Glutamatergic neuron (in vitro differentiated cells): ENCODE data around the gene CDHR4. TPM values are rescaled to one million over a fixed set of nuclear protein-coding genes. Genes with fewer than 3 reads are reported as not detected.
"Not testable (repeated sequence)": the region's sequence is repeated elsewhere in the genome, so short reads cannot be mapped to it uniquely, and the experiment has no call there.

Source experiments
- DNase-seq: peaks from one replicate; pipeline ENCODE4 v3.0.0; 2022
- H3K27ac Mint-ChIP-seq: one replicate; pipeline ENCODE4 v1.8.0; 2020; ENCODE audit warnings: mild to moderate bottlenecking, mixed read lengths, inconsistent platforms; ENCODE audit not compliant: unreplicated experiment
- H3K27me3 Mint-ChIP-seq: one replicate; pipeline ENCODE4 v1.8.0; 2020; ENCODE audit warnings: mild to moderate bottlenecking, moderate library complexity, mixed read lengths, inconsistent platforms; ENCODE audit not compliant: unreplicated experiment
- H3K36me3 Mint-ChIP-seq: one replicate; pipeline ENCODE4 v1.8.0; 2020; ENCODE audit warnings: mild to moderate bottlenecking, mixed read lengths, inconsistent platforms; ENCODE audit not compliant: unreplicated experiment
- H3K4me1 Mint-ChIP-seq: one replicate; pipeline ENCODE4 v1.8.0; 2020; ENCODE audit warnings: mild to moderate bottlenecking, low read depth, mixed read lengths, inconsistent platforms; ENCODE audit not compliant: unreplicated experiment
- H3K4me3 Mint-ChIP-seq: one replicate; pipeline ENCODE4 v1.8.0; 2020; ENCODE audit warnings: mild to moderate bottlenecking, mixed read lengths, inconsistent platforms; ENCODE audit not compliant: unreplicated experiment
- H3K9me3 Mint-ChIP-seq: one replicate; pipeline ENCODE4 v1.8.0; 2020; ENCODE audit warnings: mild to moderate bottlenecking, moderate library complexity, mixed read lengths, inconsistent platforms; ENCODE audit not compliant: unreplicated experiment
- total RNA-seq: library from RNA; stranded (reverse); fragmentation: NEBNext Ultra II Directional; extraction: Animal tissue kit (Norgen Biotek cat#: 25700); gene quantifications from one replicate; pipeline ENCODE4 v1.2.1, GENCODE V29; 2021; ENCODE audit not compliant: unreplicated experiment
- TF ChIP-seq, protein P1 (sequence below): fragments of 200-600 bp; sonication (generic); IDR thresholded peaks from one replicate; pipeline ENCODE4 v1.5.0; 2021; ENCODE audit not compliant: partially characterized antibody, unreplicated experiment

The CDHR4 gene
- total RNA-seq, 1 donor from 2014 or later, result not detected

GRCh38 chr3:49826016-49826415, 26.3 kb upstream of the CDHR4 start:
- no peaks in the 10 kb centered on the region for H3K4me1 Mint-ChIP-seq
- DNase-seq, result no peak
- TF ChIP-seq, protein P1, sequence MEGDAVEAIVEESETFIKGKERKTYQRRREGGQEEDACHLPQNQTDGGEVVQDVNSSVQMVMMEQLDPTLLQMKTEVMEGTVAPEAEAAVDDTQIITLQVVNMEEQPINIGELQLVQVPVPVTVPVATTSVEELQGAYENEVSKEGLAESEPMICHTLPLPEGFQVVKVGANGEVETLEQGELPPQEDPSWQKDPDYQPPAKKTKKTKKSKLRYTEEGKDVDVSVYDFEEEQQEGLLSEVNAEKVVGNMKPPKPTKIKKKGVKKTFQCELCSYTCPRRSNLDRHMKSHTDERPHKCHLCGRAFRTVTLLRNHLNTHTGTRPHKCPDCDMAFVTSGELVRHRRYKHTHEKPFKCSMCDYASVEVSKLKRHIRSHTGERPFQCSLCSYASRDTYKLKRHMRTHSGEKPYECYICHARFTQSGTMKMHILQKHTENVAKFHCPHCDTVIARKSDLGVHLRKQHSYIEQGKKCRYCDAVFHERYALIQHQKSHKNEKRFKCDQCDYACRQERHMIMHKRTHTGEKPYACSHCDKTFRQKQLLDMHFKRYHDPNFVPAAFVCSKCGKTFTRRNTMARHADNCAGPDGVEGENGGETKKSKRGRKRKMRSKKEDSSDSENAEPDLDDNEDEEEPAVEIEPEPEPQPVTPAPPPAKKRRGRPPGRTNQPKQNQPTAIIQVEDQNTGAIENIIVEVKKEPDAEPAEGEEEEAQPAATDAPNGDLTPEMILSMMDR, result no peak
- H3K4me3 Mint-ChIP-seq, result no peak overlapping the region
- H3K36me3 Mint-ChIP-seq, result peaks cover 5% of the 10 kb centered on the region
- no peaks in the 10 kb centered on the region for H3K9me3 Mint-ChIP-seq
- no peak overlapping the region for H3K27ac Mint-ChIP-seq
- H3K27me3 Mint-ChIP-seq, result no peaks in the 10 kb centered on the region

DNA sequence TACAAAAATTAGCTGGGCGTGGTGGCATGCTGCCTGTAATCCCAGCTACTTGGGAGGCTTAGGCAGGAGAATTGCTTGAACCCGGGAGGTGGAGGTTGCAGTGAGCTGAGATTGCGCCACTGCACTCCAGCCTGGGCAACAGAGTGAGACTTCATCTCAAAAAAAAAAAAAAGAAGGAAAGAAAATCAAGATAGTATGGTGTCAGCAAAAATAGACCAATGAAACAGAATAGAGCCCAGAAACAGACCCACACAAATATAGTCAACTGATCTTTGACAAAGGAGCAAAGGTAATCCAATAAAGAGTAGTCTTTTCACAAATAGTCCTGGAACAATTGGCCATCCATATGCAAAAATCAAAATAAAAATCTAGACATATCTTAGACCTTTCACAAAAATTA, 23.5 kb upstream of the CDHR4 start:
- DNase-seq, H3K9me3 Mint-ChIP-seq, H3K27me3 Mint-ChIP-seq, H3K4me3 Mint-ChIP-seq, H3K27ac Mint-ChIP-seq, H3K36me3 Mint-ChIP-seq, H3K4me1 Mint-ChIP-seq: not testable (repeated sequence)

DNA sequence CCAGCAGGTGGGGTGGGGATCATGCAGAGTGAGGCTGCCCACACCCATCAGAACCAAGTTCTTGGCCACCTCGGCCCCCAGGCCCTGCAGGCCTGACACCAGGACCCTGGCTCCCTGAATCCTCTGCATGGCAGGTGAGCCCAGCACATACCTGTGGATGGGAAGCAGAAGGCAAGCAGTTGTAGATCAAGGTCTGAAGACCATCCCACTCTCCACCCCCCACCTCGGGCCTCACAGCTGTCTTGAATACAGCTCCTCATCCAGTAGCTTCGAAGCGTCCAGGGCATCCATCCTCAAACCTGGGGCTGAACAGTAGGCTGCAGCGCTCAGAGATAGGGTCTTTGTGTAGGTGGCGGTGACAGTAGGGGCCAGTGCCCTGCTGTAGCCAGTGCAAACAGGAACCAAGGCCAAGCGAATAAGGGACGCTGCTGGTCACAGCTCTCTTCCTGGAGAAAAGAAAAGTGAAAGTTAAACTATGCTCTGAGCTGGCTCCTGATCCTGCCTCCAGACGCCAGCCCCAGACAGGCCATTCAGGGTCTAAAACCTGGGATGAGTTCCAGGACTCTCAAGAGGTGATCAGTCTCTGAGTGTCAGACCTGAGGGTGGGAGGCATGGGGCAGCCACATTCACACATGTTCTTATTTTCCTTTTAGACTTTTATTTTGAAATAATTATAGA, 14.0 kb upstream of the CDHR4 start, which contains the start of gene UBA7:
Gene UBA7, minus strand, starts transcription at position 457 of the 678 bp plus-strand sequence. Its CDS starts 166 bp downstream, at position 291.
- no peak within 1 kb of the TSS for H3K4me3 Mint-ChIP-seq
- no peaks in the 10 kb centered on the region for H3K4me1 Mint-ChIP-seq
- TF ChIP-seq, protein P1, result no peak
- H3K27me3 Mint-ChIP-seq, result peaks cover 8% of the 10 kb centered on the region
- no peak for DNase-seq
- H3K9me3 Mint-ChIP-seq, result peaks cover 3% of the 10 kb centered on the region
- H3K36me3 Mint-ChIP-seq, result no peaks in the 10 kb centered on the region
- H3K27ac Mint-ChIP-seq, result no peak within 1 kb of the TSS

GRCh38 chr3:49812916-49813496, 13.3 kb upstream of the CDHR4 start:
- no peak overlapping the region for H3K27ac Mint-ChIP-seq
- H3K27me3 Mint-ChIP-seq, result peaks cover 8% of the 10 kb centered on the region
- H3K4me3 Mint-ChIP-seq, result no peak overlapping the region
- H3K9me3 Mint-ChIP-seq, result peaks cover 3% of the 10 kb centered on the region
- TF ChIP-seq, protein P1, result no peak
- DNase-seq, result no peak
- H3K36me3 Mint-ChIP-seq, result no peaks in the 10 kb centered on the region
- H3K4me1 Mint-ChIP-seq, result no peaks in the 10 kb centered on the region

DNA sequence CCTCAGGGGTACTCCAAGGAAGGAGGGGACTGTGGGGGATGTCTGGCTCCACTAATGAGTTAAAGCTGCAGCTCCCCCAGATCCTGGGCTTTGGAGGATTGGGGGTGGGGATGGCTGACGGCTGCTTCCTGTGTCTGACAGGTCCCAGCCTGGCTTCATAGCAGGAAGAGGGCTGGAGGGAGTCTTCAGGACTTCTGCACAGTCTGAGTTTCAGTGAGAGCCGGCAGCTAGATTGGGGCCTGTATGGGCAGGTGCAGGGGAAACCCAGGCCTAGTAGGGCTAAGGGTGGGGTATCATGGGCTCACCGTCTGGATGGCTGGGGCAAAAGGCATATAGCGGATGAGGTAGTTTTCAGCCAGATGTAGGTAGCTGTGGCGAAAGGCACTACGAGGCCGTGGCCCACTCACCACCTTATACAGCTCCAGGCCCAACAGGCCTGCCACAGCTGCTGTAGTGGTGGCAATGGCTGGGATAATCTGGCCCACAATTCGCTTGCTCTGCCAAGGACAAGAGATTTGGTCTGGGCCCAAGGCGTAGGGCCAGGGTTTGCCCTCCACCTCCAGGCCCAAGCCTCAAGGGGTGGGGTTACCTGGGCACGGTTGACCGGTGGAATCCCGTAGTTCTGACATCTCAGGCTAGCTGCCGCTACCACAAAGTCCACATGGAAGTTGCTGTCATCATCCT, 7.9 kb upstream of the CDHR4 start:
- DNase-seq, result no peak
- Mint-ChIP-seq H3K36me3 (no peaks in the 10 kb centered on the region), H3K4me3 (no peak overlapping the region), H3K27me3 (peaks cover 9% of the 10 kb centered on the region), H3K27ac (no peak overlapping the region), H3K4me1 (peaks cover 11% of the 10 kb centered on the region), H3K9me3 (peaks cover 8% of the 10 kb centered on the region)
- TF ChIP-seq, protein P1, result no peak
